Calu3 (cell line): ENCODE results near the gene BTBD18. TPM values are rescaled to one million over a fixed set of nuclear protein-coding genes. Genes with fewer than 3 reads are reported as not detected.

ENCODE experiments used
- BruUV-seq: library from RNA; stranded (reverse); fragments of 400-500 nt; replicated peaks from 2 replicates; lab custom pipeline; 2021; lab: Mats Ljungman, UMichigan
- CTCF ChIA-PET: fragments of 300-600 bp; sonication (Branson Sonifier 250); formaldehyde crosslinking; loops from one replicate; lab custom pipeline; 2022; ENCODE audit warnings: antibody characterized with exemption; lab: Charles Lee
- DNase-seq: peaks from one replicate; pipeline ENCODE4 v3.0.0; 2022
- H3K27ac Mint-ChIP-seq: one replicate; pipeline ENCODE4 v1.8.0; 2022; ENCODE audit warnings: mixed read lengths; ENCODE audit not compliant: unreplicated experiment
- H3K27me3 Mint-ChIP-seq: one replicate; pipeline ENCODE4 v1.8.0; 2022; ENCODE audit warnings: mixed read lengths; ENCODE audit not compliant: unreplicated experiment
- H3K36me3 Mint-ChIP-seq: one replicate; pipeline ENCODE4 v1.8.0; 2022; ENCODE audit warnings: mild to moderate bottlenecking, moderate library complexity, mixed read lengths; ENCODE audit not compliant: insufficient read depth, unreplicated experiment
- H3K4me1 Mint-ChIP-seq: one replicate; pipeline ENCODE4 v1.8.0; 2022; ENCODE audit warnings: mild to moderate bottlenecking, low read depth, mixed read lengths; ENCODE audit not compliant: unreplicated experiment
- H3K4me3 Mint-ChIP-seq: one replicate; pipeline ENCODE4 v1.8.0; 2022; ENCODE audit warnings: mild to moderate bottlenecking, low read depth, moderate library complexity, mixed read lengths; ENCODE audit not compliant: unreplicated experiment
- H3K9me3 Mint-ChIP-seq: one replicate; pipeline ENCODE4 v1.8.0; 2022; ENCODE audit warnings: low read depth, mixed read lengths; ENCODE audit not compliant: unreplicated experiment
- CTCF ChIP-seq: fragments of 200-600 bp; IDR thresholded peaks from one replicate; pipeline ENCODE4 v1.8.0; 2022; ENCODE audit warnings: antibody characterized with exemption; ENCODE audit not compliant: unreplicated experiment
- intact Hi-C: fragments of 100-400 bp; cut with micrococcal nuclease; formaldehyde crosslinking; loops from one replicate; pipeline ENCODE4 v1.10.0; 2022; ENCODE audit not compliant: unreplicated experiment
- total RNA-seq: library from RNA; stranded (reverse); gene quantifications from 2 replicates; pipeline ENCODE4 v1.2.3, GENCODE V29; 2022

Gene BTBD18
- total RNA-seq, 1 experiment from 2014 or later: not detected

DNA sequence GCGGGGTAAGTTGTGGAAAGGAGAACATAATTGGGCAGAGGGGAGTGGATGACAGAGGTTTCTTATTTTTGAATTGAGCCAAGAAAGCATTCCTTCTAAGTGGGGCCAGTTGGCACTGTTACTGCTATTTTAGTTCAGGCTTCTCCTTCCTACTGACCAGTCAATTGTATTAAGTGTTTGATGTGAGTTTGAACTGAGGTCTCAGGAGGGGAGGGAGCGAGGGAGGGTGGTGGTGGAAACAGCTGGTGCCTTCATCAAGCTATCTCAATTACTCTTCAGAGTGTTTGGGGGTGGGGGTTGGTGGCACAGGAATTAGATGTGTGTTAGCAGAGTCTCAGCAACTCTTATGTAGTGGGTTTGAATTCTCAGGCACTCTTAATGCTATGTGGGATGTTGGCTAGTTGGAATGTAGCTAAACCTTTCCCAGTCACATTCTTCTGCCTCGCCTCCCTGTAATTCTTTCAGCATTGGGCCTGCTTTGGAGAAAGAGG, 24.5 kb upstream of the BTBD18 start:
- intact Hi-C loops: no loop called here
- BruUV-seq: no TSS peak
- H3K4me3 Mint-ChIP-seq: peak overlapping the region; percentile 66
- no peaks in the 10 kb centered on the region for H3K27me3 Mint-ChIP-seq
- H3K27ac Mint-ChIP-seq: peak overlapping the region; percentile 99
- DNase-seq: no peak
- H3K4me1 Mint-ChIP-seq: peaks cover 92% of the 10 kb centered on the region
- CTCF ChIA-PET: interaction anchor here (1.2 kb wide), 1 partner anchor 14 kb away, joined by 3 read pairs; the partner anchor contains the start of gene CTNND1
- peaks cover 3% of the 10 kb centered on the region for H3K9me3 Mint-ChIP-seq
- H3K36me3 Mint-ChIP-seq: peaks cover 78% of the 10 kb centered on the region
- TF ChIP-seq CTCF: no peak

DNA sequence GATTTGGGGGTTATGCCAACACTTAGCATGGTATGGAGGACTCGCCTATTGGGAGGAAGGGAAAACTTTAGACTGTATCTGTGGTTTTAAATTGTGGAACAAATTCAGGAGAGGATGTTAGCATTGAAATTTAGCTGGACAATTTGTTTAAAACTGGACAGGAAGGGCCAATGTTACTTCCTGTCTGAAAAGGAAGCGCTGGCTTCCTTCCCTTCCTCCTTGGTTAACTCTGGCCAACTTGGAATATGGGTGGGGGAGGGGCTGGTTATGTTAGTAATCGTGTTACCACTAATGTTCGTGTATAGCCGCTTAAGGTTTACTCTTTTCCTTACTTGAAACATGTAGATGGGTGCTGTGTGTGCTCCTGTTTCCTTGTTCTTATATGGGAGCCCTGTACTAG, 23.9 kb upstream of the BTBD18 start:
- peak overlapping the region; percentile 99 for H3K27ac Mint-ChIP-seq
- no peak for DNase-seq
- no peak for TF ChIP-seq CTCF
- H3K27me3 Mint-ChIP-seq: no peaks in the 10 kb centered on the region
- intact Hi-C loops: no loop called here
- peaks cover 4% of the 10 kb centered on the region for H3K9me3 Mint-ChIP-seq
- no TSS peak for BruUV-seq
- H3K4me3 Mint-ChIP-seq: peak overlapping the region; percentile 66
- CTCF ChIA-PET: interaction anchor here (0.7 to 1.3 kb wide), 2 partner anchors 11 to 23 kb away, joined by 3 to 4 read pairs; no protein-coding TSS in a partner anchor
- peaks cover 90% of the 10 kb centered on the region for H3K4me1 Mint-ChIP-seq
- H3K36me3 Mint-ChIP-seq: peaks cover 79% of the 10 kb centered on the region

DNA sequence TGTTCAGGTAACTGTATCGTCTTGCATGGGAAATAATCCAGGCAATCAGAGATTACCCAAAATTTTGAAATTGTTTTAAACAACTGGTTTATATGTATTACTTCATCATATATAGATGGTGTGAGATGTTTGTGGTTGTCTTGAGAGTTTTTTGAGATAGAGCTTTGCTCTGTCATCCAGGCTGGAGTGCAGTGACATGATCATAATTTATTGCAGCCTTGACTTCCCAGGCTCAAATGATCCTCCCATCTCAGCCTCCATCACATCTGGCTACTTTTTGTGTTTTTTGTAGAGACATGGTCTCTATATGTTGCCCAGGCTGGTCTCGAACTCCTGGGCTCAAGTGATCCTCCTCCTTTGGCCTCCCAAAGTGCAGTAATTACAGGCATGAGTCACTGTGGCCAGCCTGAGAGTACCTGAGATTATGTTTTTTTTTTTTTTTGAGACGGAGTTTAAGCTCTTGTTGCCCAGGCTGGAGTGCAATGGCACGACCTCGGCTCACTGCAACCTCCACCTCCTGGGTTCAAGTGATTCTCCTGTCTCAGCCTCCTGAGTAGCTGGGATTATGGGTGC, 21.5 kb upstream of the BTBD18 start:
- peaks cover 80% of the 10 kb centered on the region for H3K4me1 Mint-ChIP-seq
- no peak for TF ChIP-seq CTCF
- intact Hi-C loops: no loop called here
- H3K4me3 Mint-ChIP-seq: peak overlapping the region; percentile 52
- CTCF ChIA-PET: interaction anchor here (1.7 kb wide), 1 partner anchor 11 kb away, joined by 9 read pairs; the partner anchor contains the start of gene CTNND1
- H3K9me3 Mint-ChIP-seq: peaks cover 4% of the 10 kb centered on the region
- H3K36me3 Mint-ChIP-seq: peaks cover 75% of the 10 kb centered on the region
- H3K27ac Mint-ChIP-seq: peak overlapping the region; percentile 62
- H3K27me3 Mint-ChIP-seq: no peaks in the 10 kb centered on the region
- DNase-seq: no peak
- TSS peak; percentile 12 for BruUV-seq

DNA sequence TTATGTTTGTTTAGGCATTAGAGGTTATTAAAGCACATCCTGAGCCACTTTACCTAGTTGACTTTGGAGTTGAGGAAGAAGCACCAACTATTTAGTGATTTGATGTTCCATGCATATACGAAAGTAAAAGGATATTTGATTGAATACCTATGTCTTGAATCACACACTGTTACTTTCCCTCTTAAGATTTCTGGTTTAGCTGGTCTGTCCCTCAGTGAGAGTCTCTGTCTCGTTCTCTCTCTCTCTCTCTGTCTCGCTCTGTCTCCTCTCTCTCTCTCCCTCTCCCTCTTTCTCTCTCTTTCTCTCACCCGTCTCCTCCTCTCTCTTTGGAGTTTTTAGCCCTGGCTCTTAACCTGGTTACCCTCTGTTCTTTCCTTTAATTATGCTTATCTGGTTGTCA, 20.9 kb upstream of the BTBD18 start:
- CTCF ChIA-PET: interaction anchor here (1.1 to 1.7 kb wide), 2 partner anchors 11 to 15 kb away, joined by 7 to 9 read pairs; partner anchors contain the start of gene CTNND1
- DNase-seq: no peak
- Mint-ChIP-seq H3K27me3 (no peaks in the 10 kb centered on the region), H3K4me3 (peak overlapping the region; percentile 52), H3K4me1 (peaks cover 80% of the 10 kb centered on the region), H3K27ac (peak overlapping the region; percentile 62), H3K36me3 (peaks cover 75% of the 10 kb centered on the region), H3K9me3 (peaks cover 4% of the 10 kb centered on the region)
- intact Hi-C loops: no loop called here
- no TSS peak for BruUV-seq
- no peak for TF ChIP-seq CTCF
